Heart left ventricle (tissue), 16 donors: ENCODE measurements around the gene FAU. TPM values are rescaled to one million over a fixed set of nuclear protein-coding genes. Genes with fewer than 3 reads are reported as not detected.

Experiments
- ATAC-seq, 4 donors: fragments of 200-7000 bp; cut with Tn5 transposase; one replicate each; pipeline ENCODE4 v1.9.1; 2020 to 2022; ENCODE audit warnings: moderate library complexity in 4 of 4, mild to moderate bottlenecking in 3 of 4, moderate number of reproducible peaks in 1 of 4
- DNase-seq, 5 donors: peaks; one replicate each; pipeline ENCODE4 v3.0.0-alpha.2; 2020
- H3K27ac ChIP-seq, 12 donors: fragments of 200-600 bp; sonication (generic) in 4 of 12; one replicate each; pipeline versions ENCODE4 v1.5.0 to v1.8.0; 2016 to 2022; ENCODE audit warnings: mild to moderate bottlenecking in 2 of 12
- H3K27me3 ChIP-seq, 9 donors: fragments of 200-600 bp; sonication (generic) in 2 of 9; one replicate each; pipeline versions ENCODE4 v1.5.1 to v1.8.0; 2016 to 2022; ENCODE audit warnings: mild to moderate bottlenecking in 3 of 9
- H3K36me3 ChIP-seq, 9 donors: fragments of 200-600 bp; sonication (generic) in 2 of 9; one replicate each; pipeline versions ENCODE4 v1.5.0 to v1.8.0; 2018 to 2022; ENCODE audit warnings: mild to moderate bottlenecking in 2 of 9
- H3K4me1 ChIP-seq, 12 donors: fragments of 200-600 bp; sonication (generic) in 4 of 12; one replicate each; pipeline versions ENCODE4 v1.5.0 to v1.8.0; 2016 to 2022; ENCODE audit warnings: mild to moderate bottlenecking in 3 of 12
- H3K4me3 ChIP-seq, 12 donors: fragments of 200-600 bp; sonication (generic) in 4 of 12; one replicate each; pipeline versions ENCODE4 v1.5.0 to v1.8.0; 2017 to 2022; ENCODE audit warnings: mild to moderate bottlenecking in 9 of 12, moderate library complexity in 4 of 12
- H3K9me3 ChIP-seq, 12 donors: fragments of 200-600 bp; sonication (generic) in 4 of 12; one replicate each; pipeline versions ENCODE4 v1.5.0 to v1.8.0; 2016 to 2022; ENCODE audit warnings: mild to moderate bottlenecking in 1 of 12
- POLR2A ChIP-seq, 2 donors: fragments of 450-650 bp; IDR thresholded peaks; one replicate each; pipeline ENCODE4 v1.6.1; 2017; ENCODE audit warnings: antibody characterized with exemption in 2 of 2, mild to moderate bottlenecking in 2 of 2, moderate library complexity in 2 of 2
- WGBS, 4 donors: extraction: QIAGEN DNeasy Blood & Tissue Kit in 2 of 4; methylation state at CpG; one replicate each; pipeline versions ENCODE4 v1.1.5 to v1.1.7; 2013 to 2018; 5-methylcytosine and 5-hydroxymethylcytosine counted together
- intact Hi-C, 10 donors: fragments of 100-400 bp; cut with DNase I; formaldehyde crosslinking; loops; one replicate each; pipeline versions ENCODE4 v1.11.1 to v1.14.2; 2022
- polyA plus RNA-seq, 2 donors: library from polyadenylated mRNA; stranded (reverse); fragments of 200-250 nt; gene quantifications; one replicate each; pipeline ENCODE4 v1.2.3, GENCODE V29; 2013
- total RNA-seq, 9 donors: library from RNA; depleted of rRNA in 2 of 9; stranded (reverse); fragments of >200 nt in 2 of 9; fragmentation: NEBNext Ultra II Directional in 3 of 9; extraction: Animal tissue kit (Norgen Biotek cat#: 25700) in 3 of 9; gene quantifications; one replicate each; pipeline versions ENCODE4 v1.1.0 to v1.2.4, GENCODE V29; 2016 to 2023
- TF ChIP-seq, protein P1 (sequence below), 12 donors: fragments of 200-600 bp; sonication (generic) in 4 of 12; IDR thresholded peaks; one replicate each; pipeline versions ENCODE4 v1.5.0 to v1.8.0; 2018 to 2022; ENCODE audit warnings: antibody characterized with exemption in 12 of 12, mild to moderate bottlenecking in 5 of 12
- donor health status: ischemic (EF 13 %, LVEDD 7.1; RV severe dilation, severe dysfunction).
- donor health status: healthy with polysubstance abuse.
- donor health status: DM: no; HTN: yes; CAD: no.
- donor health status: DM: no; HTN: no; CAD: no.
- donor health status: ischemic (EF 25% LVEDD 6.9; RV normal size, moderate dysfunction).
- donor health status: ischemic (EF 25% LVEDD 5.7; RV mildly dilated, moderate dysfunction).
- donor health status: healthy.
- donor health status: DM: yes; HTN: yes; CAD: no.
- donor health status: ischemic (EF 35%, LVEDD 5.7; RV mildly dilated, moderate dysfunction).
- donor health status: nonischemic (EF 11% LVEDD 7.7; RV severe dilation, severe dysfunction).
- donor health status: DM: yes; HTN: yes; CAD: no.
- donor health status: PGD.
- donor health status: ischemic (EF 29% LVEDD 5.4; RV normal size, mild dysfunction).
- donor health status: nonischemic (EF 23%, LVEDD 6.1; RV moderate dilation, normal function).

The FAU gene
- total and polyA plus RNA-seq, 11 donors, result 388 to 1,119 (median 641) TPM

DNA sequence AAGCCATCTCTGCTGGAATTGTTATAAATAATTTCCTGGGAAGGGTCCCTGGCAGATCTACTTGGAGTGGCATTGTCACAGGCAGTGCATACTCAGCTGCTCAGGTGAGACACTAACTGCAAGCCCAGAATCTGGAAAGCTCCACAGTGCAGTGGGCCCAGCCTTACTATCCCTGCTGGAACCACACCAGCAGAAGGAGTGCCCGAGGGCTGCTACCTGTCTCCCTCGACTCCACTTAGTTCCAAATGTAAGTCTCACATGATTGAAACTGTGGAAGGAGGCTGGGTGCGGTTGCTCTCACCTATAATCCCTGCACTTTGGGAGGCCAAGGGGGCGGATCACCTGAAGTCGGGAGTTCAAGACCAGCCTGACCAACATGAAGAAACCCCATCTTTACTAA is 26.7 kb upstream of the FAU start:
- H3K36me3 ChIP-seq, result no peaks in the 10 kb centered on the region
- H3K4me3 ChIP-seq, result no peak overlapping the region
- no peaks in the 10 kb centered on the region for H3K27me3 ChIP-seq
- DNase-seq, result no peak
- no peak overlapping the region for H3K27ac ChIP-seq
- 79 to 92% (median 88%) methylated on average over 5 of the region's 5 CpGs for WGBS, 4 donors
- peaks cover 0 to 33% (median 10%) of the 10 kb centered on the region in 12 donors for H3K4me1 ChIP-seq
- peaks cover 0 to 6% (median 0%) of the 10 kb centered on the region in 12 donors for H3K9me3 ChIP-seq
- ATAC-seq, result no peak
- TF ChIP-seq POLR2A (IDR thresholded peaks at IDR 0.05), result no peak
- intact Hi-C loops, result no loop called here

DNA sequence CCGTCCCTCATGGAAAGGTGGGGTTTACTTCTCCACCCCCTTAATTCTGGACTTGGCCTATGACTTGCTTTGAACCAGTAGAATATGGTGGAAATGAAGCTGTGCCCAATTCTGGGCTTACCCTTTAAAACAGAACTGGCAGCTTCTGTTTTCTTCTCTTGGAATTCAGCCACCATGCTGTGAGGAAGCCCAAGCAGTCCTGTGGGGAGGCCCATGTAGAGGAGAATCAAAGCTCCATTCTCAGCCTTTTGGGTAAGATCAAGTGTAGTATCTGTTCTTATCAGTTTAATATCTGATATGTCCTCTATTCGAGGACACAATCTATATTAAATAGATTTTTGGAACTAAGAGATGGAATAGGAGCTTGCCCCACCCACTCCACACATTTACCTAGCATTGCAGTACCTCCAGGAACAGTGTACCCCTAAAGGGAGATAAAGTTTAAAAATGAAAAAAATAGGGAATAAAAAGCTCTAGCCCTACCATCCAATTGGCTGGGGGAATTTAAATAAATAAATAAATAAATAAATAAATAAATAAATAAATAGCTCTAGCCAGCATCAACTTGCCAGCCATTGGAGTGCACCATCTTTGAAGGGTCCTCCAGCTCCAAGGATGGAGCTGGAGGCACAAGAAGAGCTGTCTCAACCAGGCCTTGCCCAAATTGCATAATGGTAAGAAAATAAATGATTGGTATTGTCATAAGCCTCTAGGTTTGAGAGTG is 25.6 kb upstream of the FAU start:
- Histone ChIP-seq H3K4me3 (no peak overlapping the region), H3K36me3 (no peaks in the 10 kb centered on the region), H3K9me3 (peaks cover 0 to 6% (median 0%) of the 10 kb centered on the region in 12 donors), H3K4me1 (peaks cover 0 to 30% (median 10%) of the 10 kb centered on the region in 12 donors), H3K27ac (no peak overlapping the region), H3K27me3 (no peaks in the 10 kb centered on the region)
- 67 to 77% (median 75%) methylated on average over 2 of the region's 2 CpGs for WGBS, 4 donors
- intact Hi-C loops, result no loop called here
- ATAC-seq (no peak), DNase-seq (no peak)
- TF ChIP-seq, protein P1, sequence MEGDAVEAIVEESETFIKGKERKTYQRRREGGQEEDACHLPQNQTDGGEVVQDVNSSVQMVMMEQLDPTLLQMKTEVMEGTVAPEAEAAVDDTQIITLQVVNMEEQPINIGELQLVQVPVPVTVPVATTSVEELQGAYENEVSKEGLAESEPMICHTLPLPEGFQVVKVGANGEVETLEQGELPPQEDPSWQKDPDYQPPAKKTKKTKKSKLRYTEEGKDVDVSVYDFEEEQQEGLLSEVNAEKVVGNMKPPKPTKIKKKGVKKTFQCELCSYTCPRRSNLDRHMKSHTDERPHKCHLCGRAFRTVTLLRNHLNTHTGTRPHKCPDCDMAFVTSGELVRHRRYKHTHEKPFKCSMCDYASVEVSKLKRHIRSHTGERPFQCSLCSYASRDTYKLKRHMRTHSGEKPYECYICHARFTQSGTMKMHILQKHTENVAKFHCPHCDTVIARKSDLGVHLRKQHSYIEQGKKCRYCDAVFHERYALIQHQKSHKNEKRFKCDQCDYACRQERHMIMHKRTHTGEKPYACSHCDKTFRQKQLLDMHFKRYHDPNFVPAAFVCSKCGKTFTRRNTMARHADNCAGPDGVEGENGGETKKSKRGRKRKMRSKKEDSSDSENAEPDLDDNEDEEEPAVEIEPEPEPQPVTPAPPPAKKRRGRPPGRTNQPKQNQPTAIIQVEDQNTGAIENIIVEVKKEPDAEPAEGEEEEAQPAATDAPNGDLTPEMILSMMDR (IDR thresholded peaks at IDR 0.05), result no peak
- no peak for TF ChIP-seq POLR2A (IDR thresholded peaks at IDR 0.05)

DNA sequence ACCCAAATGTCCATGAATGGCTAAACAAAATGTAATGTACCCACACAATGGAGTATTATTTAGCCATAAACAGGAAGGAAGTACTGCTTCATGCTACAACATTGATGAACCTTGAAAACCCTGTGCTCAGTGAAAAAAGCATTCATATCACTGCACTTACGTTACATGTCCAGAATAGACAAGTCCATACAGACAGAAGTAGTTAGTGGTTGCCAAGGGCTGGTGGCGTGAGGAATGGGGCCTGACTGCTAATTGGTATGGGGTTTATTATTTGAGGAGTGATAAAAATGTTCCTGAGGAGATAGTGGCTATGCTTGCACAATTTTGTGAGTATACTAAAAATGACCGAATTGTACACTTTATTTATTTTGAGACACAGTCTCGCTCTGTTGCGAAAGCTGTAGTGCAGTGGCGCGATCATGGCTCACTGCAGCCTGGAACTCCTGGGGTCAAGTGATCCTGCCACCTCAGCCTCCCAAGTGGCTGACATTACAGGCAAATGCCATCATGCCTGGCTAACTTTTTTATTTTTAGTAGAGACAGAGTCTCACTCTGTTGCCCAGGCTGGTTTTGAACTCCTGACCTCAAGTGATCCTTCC is 20.1 kb upstream of the FAU start:
- DNase-seq (no peak), ATAC-seq (no peak)
- intact Hi-C loops, result no loop called here
- WGBS, 4 donors, result 82 to 86% (median 85%) methylated on average over 7 of the region's 7 CpGs
- no peak overlapping the region for H3K27ac ChIP-seq
- H3K36me3 ChIP-seq, result no peaks in the 10 kb centered on the region
- no peaks in the 10 kb centered on the region for H3K4me1 ChIP-seq
- TF ChIP-seq, protein P1 (IDR thresholded peaks at IDR 0.05), result no peak
- TF ChIP-seq POLR2A (IDR thresholded peaks at IDR 0.05), result no peak
- no peak overlapping the region for H3K4me3 ChIP-seq
- no peaks in the 10 kb centered on the region for H3K27me3 ChIP-seq
- peaks cover 0 to 1% (median 0%) of the 10 kb centered on the region in 12 donors for H3K9me3 ChIP-seq

DNA sequence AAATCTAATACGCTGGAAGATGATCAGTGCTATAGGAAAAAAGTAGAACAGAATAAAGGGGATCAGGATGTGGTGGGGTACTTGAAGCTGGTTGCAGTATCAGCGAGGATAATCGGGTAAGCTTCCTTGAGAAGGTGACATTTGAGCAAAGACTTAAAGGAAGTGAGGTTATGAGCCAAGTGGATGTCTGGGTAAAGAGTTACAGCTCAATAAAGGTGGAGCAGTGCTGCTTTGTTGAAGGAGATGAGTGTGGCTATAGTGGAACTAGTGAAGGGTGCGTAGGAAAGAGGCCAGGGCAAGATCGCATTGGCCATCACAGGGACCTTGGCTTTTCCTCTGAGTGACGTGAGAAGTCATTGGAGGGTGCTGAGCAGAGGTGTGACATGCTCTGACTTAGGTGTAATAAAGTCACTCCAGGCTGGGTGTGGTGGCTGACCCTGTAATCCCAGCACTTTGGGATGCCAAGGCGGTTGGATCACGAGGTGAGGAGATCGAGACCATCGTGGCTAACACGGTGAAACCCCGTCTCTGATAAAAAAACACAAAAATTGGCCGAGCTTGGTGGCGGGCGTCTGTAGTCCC is 14.7 kb upstream of the FAU start:
- no peak overlapping the region for H3K27ac ChIP-seq
- H3K27me3 ChIP-seq, result no peaks in the 10 kb centered on the region
- H3K4me1 ChIP-seq, result peaks cover 0 to 34% (median 26%) of the 10 kb centered on the region in 12 donors
- H3K36me3 ChIP-seq, result peaks cover 0 to 15% (median 13%) of the 10 kb centered on the region in 9 donors
- WGBS, 4 donors, result 91 to 93% (median 91%) methylated on average over 15 of the region's 15 CpGs
- DNase-seq, result no peak
- no peak overlapping the region for H3K4me3 ChIP-seq
- no peak for ATAC-seq
- H3K9me3 ChIP-seq, result no peaks in the 10 kb centered on the region
- no peak for TF ChIP-seq POLR2A (IDR thresholded peaks at IDR 0.05)
- TF ChIP-seq, protein P1 (IDR thresholded peaks at IDR 0.05), result no peak
- intact Hi-C loops, result loop anchor here in 5 of 10 donors (5.0 kb wide), 2 partner anchors 36 to 46 kb away; partner anchors contain the start of genes CAPN1 (in 4 of the 5) and SPDYC (in 1 of the 5)
